Keratinocyte (primary cell): ENCODE results near the gene MGMT. TPM values are rescaled to one million over a fixed set of nuclear protein-coding genes. Genes with fewer than 3 reads are reported as not detected.

ENCODE experiments used
- DNase-seq: peaks from one replicate; pipeline ENCODE4 v3.0.0-alpha.2; 2011; ENCODE audit warnings: low read depth, missing footprints, low spot score
- FAIRE-seq: peaks from 2 replicates; lab custom pipeline; 2011; peaks lifted over from hg19 to GRCh38; lab: Jason Lieb, UNC
- H2AFZ ChIP-seq: 2 replicates; pipeline ENCODE4 v1.6.0; 2012; ENCODE audit warnings: low read length, control low read depth, inconsistent platforms; ENCODE audit not compliant: control insufficient read depth
- H3K27ac ChIP-seq: 2 replicates; pipeline ENCODE4 v1.5.1; 2011; ENCODE audit warnings: low read length; ENCODE audit not compliant: control insufficient read depth, insufficient read depth
- H3K27me3 ChIP-seq: 3 replicates; pipeline ENCODE4 v1.6.0; 2011; ENCODE audit warnings: low read length; ENCODE audit not compliant: control insufficient read depth, insufficient read depth; ENCODE audit errors: extremely low read depth
- H3K36me3 ChIP-seq, 2 experiments: 2 replicates in 1 of 2; 3 replicates in 1 of 2; pipeline ENCODE4 v1.5.1; 2011; ENCODE audit warnings: low read length in 2 of 2, mild to moderate bottlenecking in 1 of 2; ENCODE audit not compliant: control insufficient read depth in 2 of 2, insufficient read depth in 2 of 2; ENCODE audit errors: extremely low read depth in 1 of 2
- H3K4me1 ChIP-seq: 3 replicates; pipeline ENCODE4 v1.5.1; 2011; ENCODE audit warnings: low read length; ENCODE audit not compliant: control insufficient read depth, insufficient read depth; ENCODE audit errors: extremely low read depth
- H3K4me2 ChIP-seq: 3 replicates; pipeline ENCODE4 v1.6.0; 2011; ENCODE audit warnings: low read depth, low read length; ENCODE audit not compliant: control insufficient read depth, insufficient read depth; ENCODE audit errors: extremely low read depth
- H3K4me3 ChIP-seq, 3 experiments: fragments of 200-600 bp in 1 of 3; sonication (generic) in 1 of 3; 2 replicates in 2 of 3; 3 replicates in 1 of 3; pipeline ENCODE4 v1.5.1; 2011 to 2016; ENCODE audit warnings: low read length in 3 of 3, mild to moderate bottlenecking in 3 of 3, control low read depth in 2 of 3, inconsistent platforms in 1 of 3, low read depth in 1 of 3, mixed read lengths in 1 of 3, mixed run types in 1 of 3, moderate library complexity in 1 of 3; ENCODE audit not compliant: control insufficient read depth in 2 of 3, insufficient read depth in 2 of 3; ENCODE audit errors: extremely low read depth in 1 of 3
- H3K79me2 ChIP-seq: 2 replicates; pipeline ENCODE4 v1.6.0; 2012; ENCODE audit warnings: low read length; ENCODE audit not compliant: control insufficient read depth, insufficient read depth
- H3K9ac ChIP-seq: 3 replicates; pipeline ENCODE4 v1.6.0; 2011; ENCODE audit warnings: low read length; ENCODE audit not compliant: control insufficient read depth, insufficient read depth; ENCODE audit errors: extremely low read depth
- H3K9me1 ChIP-seq: 3 replicates; pipeline ENCODE4 v1.6.0; 2011; ENCODE audit warnings: low read length; ENCODE audit not compliant: control insufficient read depth, insufficient read depth; ENCODE audit errors: extremely low read depth
- H3K9me3 ChIP-seq: 2 replicates; pipeline ENCODE4 v1.5.1; 2012; ENCODE audit warnings: low read depth, low read length; ENCODE audit not compliant: control insufficient read depth
- H4K20me1 ChIP-seq: 3 replicates; pipeline ENCODE4 v1.6.0; 2011; ENCODE audit warnings: low read length; ENCODE audit not compliant: control insufficient read depth, insufficient read depth; ENCODE audit errors: extremely low read depth
- CTCF ChIP-seq, 3 experiments: IDR thresholded peaks in 1 of 3; conservative IDR thresholded peaks in 1 of 3; optimal IDR thresholded peaks in 1 of 3; 2 replicates in 2 of 3; 3 replicates in 1 of 3; pipeline versions ENCODE3 to v1.5.1; 2011; ENCODE audit warnings: low read length in 3 of 3, mild to moderate bottlenecking in 3 of 3, moderate library complexity in 2 of 3, control low read depth in 1 of 3, inconsistent platforms in 1 of 3; ENCODE audit not compliant: insufficient read depth in 2 of 3; ENCODE audit errors: extremely low read depth in 1 of 3
- EZH2 ChIP-seq: IDR thresholded peaks from one replicate; pipeline ENCODE4 v1.6.1; 2012; ENCODE audit warnings: inconsistent platforms, mild to moderate bottlenecking, low read length, moderate library complexity
- dilution Hi-C: fragments of 300-500 bp; cut with MboI; formaldehyde crosslinking; loops from one replicate; pipeline ENCODE4 v1.7.0; 2020; ENCODE audit warnings: low sequenced_read_pairs; ENCODE audit not compliant: extremely low pct_ligation_motif_present
- polyA plus RNA-seq, 5 experiments: library from polyadenylated mRNA; depleted of rRNA in 3 of 5; stranded (reverse) in 3 of 5; stranded (forward) in 1 of 5; unstranded in 1 of 5; fragments of >200 nt; gene quantifications; 1 replicate in 1 of 5; 2 replicates in 3 of 5; 3 replicates in 1 of 5; pipeline versions ENCODE4 v1.2.1 to v1.2.3, GENCODE V29; 2011 to 2012; ENCODE audit warnings: missing spikeins in 2 of 5, low read depth in 1 of 5, low replicate concordance in 1 of 5

MGMT gene
- polyA plus RNA-seq, 1 donor (not counting 4 experiments of a cell fraction or from before 2014, with no cell fraction given) = 15.2 TPM

- Histone ChIP-seq H3K27me3 (no peaks in the 10 kb centered on the region), H3K36me3 (no peaks in the 10 kb centered on the region), H2AFZ (no peak overlapping the region), H3K4me1 (no peaks in the 10 kb centered on the region), H3K79me2 (no peaks in the 10 kb centered on the region), H4K20me1 (no peaks in the 10 kb centered on the region), H3K4me3 (no peak overlapping the region), H3K4me2 (no peak overlapping the region), H3K9me3 (no peaks in the 10 kb centered on the region), H3K9me1 (no peaks in the 10 kb centered on the region), H3K27ac (no peak overlapping the region), H3K9ac (no peak overlapping the region)
- FAIRE-seq (no peak), DNase-seq (no peak)
- dilution Hi-C loops = no loop called here
- TF ChIP-seq CTCF (optimal IDR thresholded peaks at IDR 0.05 in 1 of 3, IDR thresholded peaks at IDR 0.05 in 1 of 3, conservative IDR thresholded peaks at IDR 0.05 in 1 of 3; ENCODE audit: extremely low read depth in 1 of 3, insufficient read depth in 2 of 3, low read length in 3 of 3) (no peak), EZH2 (no peak)
These were observed 51.8 kb downstream of the MGMT start for GRCh38 chr10:129518793-129519192.

- Histone ChIP-seq H3K27me3 (no peaks in the 10 kb centered on the region), H3K4me3 (no peak overlapping the region), H2AFZ (no peak overlapping the region), H3K9me3 (no peaks in the 10 kb centered on the region), H3K4me1 (peaks cover 7% of the 10 kb centered on the region), H3K36me3 (no peaks in the 10 kb centered on the region), H4K20me1 (no peaks in the 10 kb centered on the region), H3K79me2 (no peaks in the 10 kb centered on the region), H3K4me2 (no peak overlapping the region), H3K27ac (no peak overlapping the region), H3K9ac (no peak overlapping the region), H3K9me1 (no peaks in the 10 kb centered on the region)
- FAIRE-seq = no peak
- TF ChIP-seq CTCF (optimal IDR thresholded peaks at IDR 0.05 in 1 of 3, IDR thresholded peaks at IDR 0.05 in 1 of 3, conservative IDR thresholded peaks at IDR 0.05 in 1 of 3; ENCODE audit: extremely low read depth in 1 of 3, insufficient read depth in 2 of 3, low read length in 3 of 3) (no peak), EZH2 (no peak)
- no peak for DNase-seq
- dilution Hi-C loops = no loop called here
These were observed 53.5 kb downstream of the MGMT start for GRCh38 chr10:129520440-129521080.
